ENCODE results near the gene BACE2.

Gene BACE2

GRCh38 chr21:41148798-41149197, 19.2 kb upstream of the BACE2 start:
- H3K27ac ChIP-seq, result no peak overlapping the region
- TF ChIP-seq ZFX (IDR thresholded peaks at IDR 0.05), result no peak
- TF ChIP-seq CTCF (conservative IDR thresholded peaks at IDR 0.05), result no peak

- TF ChIP-seq CTCF (conservative IDR thresholded peaks at IDR 0.05), result no peak
- TF ChIP-seq ZFX (IDR thresholded peaks at IDR 0.05), result no peak
- H3K27ac ChIP-seq, result no peak overlapping the region
These were observed 18.8 kb upstream of the BACE2 start for GRCh38 chr21:41149199-41149598.

DNA sequence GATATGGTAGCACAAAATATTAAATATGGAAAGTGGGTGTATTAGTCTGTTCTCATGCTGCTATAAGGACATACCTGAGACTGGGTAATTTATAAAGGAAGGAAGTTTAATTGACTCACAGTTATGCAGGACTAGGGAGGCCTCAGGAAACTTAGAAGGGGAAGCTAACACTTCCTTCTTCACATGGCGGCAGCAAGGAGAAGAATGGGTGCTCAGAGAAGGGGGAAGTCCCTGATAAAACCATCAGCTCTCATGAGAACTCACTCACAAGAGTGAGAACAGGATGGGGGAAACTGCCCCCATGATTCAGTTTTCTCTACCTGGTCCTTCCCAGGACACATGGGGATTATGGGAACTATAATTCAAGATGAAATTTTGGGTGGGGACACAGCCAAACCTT, 15.8 kb upstream of the BACE2 start:
- TF ChIP-seq ZFX (IDR thresholded peaks at IDR 0.05) (no peak), CTCF (conservative IDR thresholded peaks at IDR 0.05) (no peak)
- H3K27ac ChIP-seq, result no peak overlapping the region

DNA sequence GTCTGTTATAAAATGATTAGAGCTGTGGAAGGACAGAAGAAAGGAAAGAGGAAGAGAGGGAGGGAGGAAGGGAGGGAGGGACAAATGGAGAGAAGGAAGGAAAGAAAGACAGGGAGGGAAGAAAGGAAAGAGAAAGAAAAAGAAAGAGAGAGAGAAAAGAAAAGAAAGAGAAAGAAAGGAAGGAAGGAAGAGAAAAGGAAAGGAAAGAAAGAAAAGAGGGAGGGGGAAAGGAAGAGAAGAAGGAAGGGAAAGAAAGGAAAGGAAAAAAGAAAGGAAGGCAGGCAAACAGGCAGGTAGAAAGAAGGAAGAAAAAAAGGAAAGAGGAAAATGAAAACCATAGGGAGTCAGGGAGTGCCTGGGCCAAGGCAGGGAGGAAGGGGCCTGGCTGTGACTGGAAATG, 14.5 kb upstream of the BACE2 start:
- TF ChIP-seq CTCF (conservative IDR thresholded peaks at IDR 0.05) (no peak), ZFX (IDR thresholded peaks at IDR 0.05) (no peak)
- H3K27ac ChIP-seq, result no peak overlapping the region

GRCh38 chr21:41156142-41156541, 11.8 kb upstream of the BACE2 start:
- H3K27ac ChIP-seq, result no peak overlapping the region
- no peak for TF ChIP-seq ZFX (IDR thresholded peaks at IDR 0.05)

GRCh38 chr21:41158026-41158425, 9.9 kb upstream of the BACE2 start:
- H3K27ac ChIP-seq, result no peak overlapping the region
- TF ChIP-seq ZFX (IDR thresholded peaks at IDR 0.05), result no peak
- TF ChIP-seq CTCF (conservative IDR thresholded peaks at IDR 0.05), result no peak

DNA sequence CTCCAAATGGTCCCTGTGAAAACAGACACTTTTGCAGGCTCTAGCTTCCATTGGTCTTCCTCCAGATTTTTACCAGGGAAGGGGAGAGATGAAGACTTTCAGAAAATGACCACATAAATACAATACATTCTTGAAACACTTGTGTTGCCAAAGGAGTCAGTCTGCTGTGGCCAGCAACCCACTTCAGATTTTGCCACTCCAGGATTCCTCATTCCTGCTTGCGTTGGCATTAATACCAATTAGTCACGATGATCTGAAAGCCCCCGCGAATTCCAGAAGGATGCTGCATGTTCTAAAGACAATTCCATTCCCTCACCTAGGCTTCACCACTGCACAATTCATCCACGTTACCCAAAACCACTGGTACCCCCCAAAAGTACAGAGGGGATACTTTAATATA, 7.9 kb upstream of the BACE2 start:
- no peak overlapping the region for H3K27ac ChIP-seq
- TF ChIP-seq CTCF (conservative IDR thresholded peaks at IDR 0.05), result no peak

- no peak overlapping the region for H3K27ac ChIP-seq
- TF ChIP-seq CTCF (conservative IDR thresholded peaks at IDR 0.05) (no peak), ZFX (IDR thresholded peaks at IDR 0.05) (no peak)
These were observed 6.5 kb upstream of the BACE2 start for GRCh38 chr21:41161428-41161827.
